Right renal pelvis (tissue), 4 donors: ENCODE results near the gene CABLES1. TPM values are rescaled to one million over a fixed set of nuclear protein-coding genes. Genes with fewer than 3 reads are reported as not detected.

Experiments
- DNase-seq, 4 donors: peaks; one replicate each; pipeline ENCODE4 v3.0.0-alpha.2; 2013; ENCODE audit warnings: low read depth in 4 of 4, low spot score in 3 of 4, missing footprints in 1 of 4
- polyA plus RNA-seq, 4 donors: library from polyadenylated mRNA; unstranded; fragments of 120-200 nt; gene quantifications; one replicate each; pipeline ENCODE4 v1.2.1, GENCODE V29; 2013; ENCODE audit not compliant: insufficient read length in 4 of 4

Gene CABLES1
- polyA plus RNA-seq, 4 donors: 24.0 to 27.9 (median 25.8) TPM

DNA sequence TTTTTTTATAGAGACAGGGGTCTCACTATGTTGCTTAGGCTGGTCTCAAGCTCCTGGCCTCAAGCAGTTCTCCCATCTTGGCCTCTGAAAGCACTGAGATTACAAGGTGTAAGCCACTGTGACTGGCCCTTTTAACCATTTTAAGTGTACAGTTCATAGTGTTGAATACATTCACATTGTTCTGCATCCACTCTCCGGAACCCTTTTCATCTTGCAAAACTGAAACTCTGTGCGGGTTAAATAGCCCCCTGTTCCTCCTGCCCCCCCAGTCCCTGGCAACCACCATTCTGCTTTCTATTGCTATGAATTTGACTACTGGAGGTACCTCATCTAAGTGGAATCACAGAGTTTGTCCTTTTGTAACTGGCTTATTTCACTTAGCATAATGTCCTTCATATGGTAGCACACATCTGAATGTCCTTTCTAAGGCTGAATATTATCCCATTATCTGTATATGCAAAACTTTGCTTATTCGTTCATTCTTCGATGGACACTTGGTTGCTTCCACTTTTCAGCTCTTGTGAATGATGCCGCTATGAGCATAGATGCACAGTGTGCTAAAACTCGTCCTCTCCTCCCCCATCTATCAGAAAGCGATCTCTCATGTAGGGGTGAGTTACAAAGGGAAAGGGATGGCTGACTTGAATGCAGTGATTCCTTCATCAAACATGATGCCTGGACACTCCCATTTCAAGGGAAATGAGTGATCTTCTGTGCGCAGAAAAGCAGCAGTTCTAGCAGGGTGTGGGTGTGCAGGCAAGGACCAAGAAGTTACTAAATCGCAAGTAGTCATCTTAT, 30.2 kb downstream of the CABLES1 start:
- no peak for DNase-seq

GRCh38 chr18:23166891-23167541, 31.7 kb downstream of the CABLES1 start:
- no peak for DNase-seq

- no peak for DNase-seq
Observed at GRCh38 chr18:23169673-23170044, 34.4 kb downstream of the CABLES1 start.

DNA sequence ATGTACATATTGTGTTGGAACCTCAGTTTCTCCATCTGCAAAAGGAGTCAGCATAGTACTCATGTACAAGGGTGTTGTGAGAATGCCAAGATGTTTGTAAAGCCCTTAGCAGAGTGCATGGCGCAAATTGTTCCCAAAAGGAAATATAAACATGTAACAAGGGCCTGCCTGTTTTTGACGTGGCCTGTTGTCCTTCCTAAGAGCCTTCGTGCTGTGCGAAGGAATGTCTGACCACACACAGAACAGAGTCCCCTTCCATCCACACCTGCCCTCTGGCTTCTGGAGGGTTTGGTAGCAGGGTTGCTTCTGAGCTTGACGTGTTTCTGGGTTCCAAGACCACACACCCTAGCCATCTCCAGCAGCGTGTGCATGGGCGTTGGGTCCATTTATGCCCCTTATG, 34.9 kb downstream of the CABLES1 start:
- no peak for DNase-seq

GRCh38 chr18:23171581-23172156, 36.4 kb downstream of the CABLES1 start:
- DNase-seq: no peak

GRCh38 chr18:23172591-23173380, 37.5 kb downstream of the CABLES1 start:
- DNase-seq: no peak

DNA sequence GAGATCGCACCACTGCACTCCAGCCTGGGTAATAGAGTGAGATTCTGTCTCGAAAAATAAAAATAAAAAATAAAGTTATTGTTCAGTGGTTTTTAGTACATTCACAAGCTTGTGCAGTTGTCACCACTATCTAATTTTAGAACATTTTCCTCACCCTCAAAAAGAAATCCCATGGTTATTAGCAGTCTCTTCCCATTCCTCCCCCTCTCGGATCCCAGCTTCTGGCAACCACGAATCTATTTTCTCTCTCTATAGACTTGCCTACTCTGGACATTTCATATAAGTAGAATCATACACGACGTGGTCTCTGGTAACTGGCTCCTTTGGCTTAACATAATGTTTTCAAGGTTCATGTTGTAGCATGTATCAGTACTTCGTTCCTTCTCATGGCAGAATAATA, 38.6 kb downstream of the CABLES1 start:
- no peak for DNase-seq

GRCh38 chr18:23176701-23177432, 41.6 kb downstream of the CABLES1 start:
- DNase-seq: no peak

GRCh38 chr18:23177433-23178072, 42.3 kb downstream of the CABLES1 start:
- DNase-seq: no peak

GRCh38 chr18:23178201-23178600, 42.9 kb downstream of the CABLES1 start:
- no peak for DNase-seq

GRCh38 chr18:23178661-23179081, 43.4 kb downstream of the CABLES1 start:
- no peak for DNase-seq

GRCh38 chr18:23179416-23179815, 44.1 kb downstream of the CABLES1 start:
- DNase-seq: no peak

DNA sequence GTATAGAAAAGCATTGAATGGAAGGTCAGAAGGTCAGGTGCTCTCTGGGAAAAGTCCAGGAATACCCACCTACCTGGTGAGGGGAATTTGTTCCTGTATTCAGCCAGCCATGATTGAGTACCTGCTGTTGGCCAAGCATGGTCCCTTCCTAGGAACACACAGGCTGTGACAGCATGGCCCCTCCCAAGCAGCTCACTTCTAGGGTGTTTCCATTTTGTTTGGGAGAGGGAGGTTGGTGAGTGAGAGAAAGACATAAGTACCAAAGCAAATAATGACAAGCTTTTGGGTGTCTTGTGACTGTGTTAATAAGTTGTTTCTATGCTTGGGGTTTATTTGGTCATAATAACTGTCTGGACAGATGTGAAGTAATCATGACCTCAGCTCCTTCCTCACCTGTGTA, 46.3 kb downstream of the CABLES1 start:
- DNase-seq: no peak

DNA sequence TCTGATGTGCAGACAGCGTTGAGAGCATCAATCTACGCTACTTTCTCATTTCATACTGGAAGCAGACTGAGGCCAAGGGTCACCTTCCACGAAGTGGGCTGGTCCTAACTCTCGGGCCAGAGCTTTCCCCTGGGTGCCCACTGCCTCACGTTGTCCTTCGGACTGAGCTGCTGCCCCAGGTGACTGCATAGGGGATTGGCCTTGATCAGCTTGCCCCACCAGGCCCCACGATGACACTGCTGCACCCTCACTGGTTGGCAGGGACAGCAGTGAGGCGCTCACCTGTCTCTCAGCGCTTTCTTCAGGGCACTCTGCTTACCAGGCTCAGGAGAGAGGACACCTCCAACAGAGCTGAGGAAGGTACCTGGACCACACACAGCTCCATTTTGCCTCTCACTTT, 47.3 kb downstream of the CABLES1 start:
- no peak for DNase-seq

GRCh38 chr18:23183411-23184150, 48.3 kb downstream of the CABLES1 start:
- DNase-seq: no peak

DNA sequence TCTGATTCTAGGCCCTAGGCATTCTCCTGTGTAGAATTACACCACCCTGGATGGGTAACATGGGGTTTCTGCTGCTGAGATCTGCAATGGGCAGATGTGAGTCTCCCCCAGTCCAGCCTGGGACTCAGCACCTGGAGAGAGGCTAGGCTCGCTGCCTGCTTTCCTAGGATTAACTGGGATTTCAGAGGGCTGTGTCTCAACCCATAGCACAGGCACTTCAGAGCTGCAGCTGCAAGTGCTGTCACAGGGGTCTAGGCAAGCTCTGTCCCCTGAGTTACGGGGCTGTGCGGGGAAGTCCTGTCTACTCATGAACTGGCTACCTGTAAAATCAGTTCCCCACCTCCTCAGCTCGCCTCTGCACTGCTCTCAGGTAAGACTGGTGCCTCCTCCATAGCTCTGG, 51.5 kb downstream of the CABLES1 start:
- no peak for DNase-seq

DNA sequence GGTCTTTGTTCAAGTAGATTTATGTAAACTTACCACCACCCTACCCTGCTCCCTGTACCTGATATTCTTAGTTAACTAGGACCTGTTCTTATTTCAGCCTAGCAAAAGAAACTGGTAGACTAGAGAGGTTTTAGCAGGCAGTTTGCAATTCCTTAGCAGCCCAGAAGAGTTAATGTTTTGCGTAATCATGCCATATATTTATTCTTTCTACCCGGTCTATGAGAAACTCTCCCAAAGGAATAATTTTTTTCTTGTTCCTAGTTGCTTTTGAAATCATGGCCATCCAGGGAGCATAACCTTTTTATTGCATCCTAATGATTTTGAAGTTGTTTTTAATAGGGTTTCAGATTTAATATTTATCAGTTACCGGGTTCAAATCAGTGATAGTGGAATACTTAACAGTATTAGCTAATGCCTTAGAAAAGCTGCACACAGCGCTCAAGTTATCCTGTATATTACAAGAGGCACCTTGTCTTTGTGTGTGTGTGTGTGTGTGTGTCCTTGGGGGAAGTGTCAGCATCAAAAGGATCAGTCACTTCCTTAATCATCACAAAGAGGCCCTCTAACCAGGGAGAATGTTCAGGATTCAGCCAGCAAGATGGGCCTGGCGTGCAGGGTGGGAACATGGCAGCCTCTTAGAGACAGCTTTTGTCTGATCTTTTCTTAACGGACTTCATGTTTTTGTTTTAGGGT, 52.9 kb downstream of the CABLES1 start:
- no peak for DNase-seq

GRCh38 chr18:23189099-23189498, 53.8 kb downstream of the CABLES1 start:
- DNase-seq: no peak
